ENCODE data around the gene CROT. TPM values are rescaled to one million over a fixed set of nuclear protein-coding genes. Genes with fewer than 3 reads are reported as not detected.

The CROT gene
- total and polyA plus RNA-seq, 2 experiments from 2014 or later: 8.9 to 14.0 TPM

DNA sequence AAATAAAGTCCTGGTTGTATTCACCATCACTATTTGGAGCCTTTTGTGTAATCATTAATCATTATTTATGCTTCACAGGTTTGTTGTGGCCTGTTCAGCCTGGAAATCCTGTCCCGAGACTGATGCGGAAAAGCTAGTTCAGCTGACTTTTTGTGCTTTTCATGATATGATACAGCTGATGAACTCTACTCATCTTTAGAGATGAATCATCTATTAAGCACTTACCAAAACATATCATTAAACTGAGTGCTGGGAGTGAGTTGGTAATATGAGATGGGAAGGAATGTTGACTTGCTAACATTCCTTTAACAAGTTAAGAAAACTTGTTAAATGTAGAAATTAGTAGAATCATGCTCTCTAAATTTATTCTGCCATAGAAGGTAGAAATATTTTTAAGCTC is 53.0 kb downstream of the CROT start:
- Mint-ChIP-seq H3K4me1 (no peaks in the 10 kb centered on the region; the same call in 2 of the 3 replicates), H3K9me3 (peaks cover 6% of the 10 kb centered on the region; the same call in 2 of the 3 replicates), H3K27me3 (ENCODE audit: insufficient read depth, low read depth, poor library complexity) (no peaks in the 10 kb centered on the region), H3K4me3 (no peak overlapping the region), H3K36me3 (ENCODE audit: low read depth) (peaks cover 12% of the 10 kb centered on the region), H3K27ac (no peak overlapping the region)
- Histone ChIP-seq H3K27me3 (ENCODE audit: insufficient read depth) (no peaks in the 10 kb centered on the region), H3K9me2 (ENCODE audit: insufficient read depth) (no peaks in the 10 kb centered on the region), H3K27ac (ENCODE audit: low read depth) (no peak overlapping the region), H3K4me1 (ENCODE audit: insufficient read depth) (no peaks in the 10 kb centered on the region), H3K36me3 (ENCODE audit: insufficient read depth) (no peaks in the 10 kb centered on the region), H3K4me3 (no peak overlapping the region), H3F3A (replicated peaks; ENCODE audit: low read depth) (no peaks in the 10 kb centered on the region), H3K79me2 (replicated peaks; ENCODE audit: insufficient read depth) (no peaks in the 10 kb centered on the region), H3K4me2 (no peak overlapping the region), H4K20me1 (replicated peaks; ENCODE audit: insufficient read depth) (no peaks in the 10 kb centered on the region), H2AFZ (no peak overlapping the region)
- TF ChIP-seq POLR2AphosphoS5 (IDR thresholded peaks at IDR 0.05; ENCODE audit: low read depth): no peak
- no peak for TF ChIP-seq JUNB (IDR thresholded peaks at IDR 0.05; ENCODE audit: unreplicated experiment)
- no peak for TF ChIP-seq ZNF114 (CRISPR knock-in tag; IDR thresholded peaks at IDR 0.05)
- TF ChIP-seq, protein P1, sequence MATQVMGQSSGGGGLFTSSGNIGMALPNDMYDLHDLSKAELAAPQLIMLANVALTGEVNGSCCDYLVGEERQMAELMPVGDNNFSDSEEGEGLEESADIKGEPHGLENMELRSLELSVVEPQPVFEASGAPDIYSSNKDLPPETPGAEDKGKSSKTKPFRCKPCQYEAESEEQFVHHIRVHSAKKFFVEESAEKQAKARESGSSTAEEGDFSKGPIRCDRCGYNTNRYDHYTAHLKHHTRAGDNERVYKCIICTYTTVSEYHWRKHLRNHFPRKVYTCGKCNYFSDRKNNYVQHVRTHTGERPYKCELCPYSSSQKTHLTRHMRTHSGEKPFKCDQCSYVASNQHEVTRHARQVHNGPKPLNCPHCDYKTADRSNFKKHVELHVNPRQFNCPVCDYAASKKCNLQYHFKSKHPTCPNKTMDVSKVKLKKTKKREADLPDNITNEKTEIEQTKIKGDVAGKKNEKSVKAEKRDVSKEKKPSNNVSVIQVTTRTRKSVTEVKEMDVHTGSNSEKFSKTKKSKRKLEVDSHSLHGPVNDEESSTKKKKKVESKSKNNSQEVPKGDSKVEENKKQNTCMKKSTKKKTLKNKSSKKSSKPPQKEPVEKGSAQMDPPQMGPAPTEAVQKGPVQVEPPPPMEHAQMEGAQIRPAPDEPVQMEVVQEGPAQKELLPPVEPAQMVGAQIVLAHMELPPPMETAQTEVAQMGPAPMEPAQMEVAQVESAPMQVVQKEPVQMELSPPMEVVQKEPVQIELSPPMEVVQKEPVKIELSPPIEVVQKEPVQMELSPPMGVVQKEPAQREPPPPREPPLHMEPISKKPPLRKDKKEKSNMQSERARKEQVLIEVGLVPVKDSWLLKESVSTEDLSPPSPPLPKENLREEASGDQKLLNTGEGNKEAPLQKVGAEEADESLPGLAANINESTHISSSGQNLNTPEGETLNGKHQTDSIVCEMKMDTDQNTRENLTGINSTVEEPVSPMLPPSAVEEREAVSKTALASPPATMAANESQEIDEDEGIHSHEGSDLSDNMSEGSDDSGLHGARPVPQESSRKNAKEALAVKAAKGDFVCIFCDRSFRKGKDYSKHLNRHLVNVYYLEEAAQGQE (IDR thresholded peaks at IDR 0.05; ENCODE audit: unreplicated experiment): no peak
- no peak for TF ChIP-seq STAT1 (IDR thresholded peaks at IDR 0.05; ENCODE audit: unreplicated experiment)
- no peak for TF ChIP-seq NANOG (IDR thresholded peaks at IDR 0.05; ENCODE audit: borderline replicate concordance)
- TF ChIP-seq EZH2phosphoT487 (IDR thresholded peaks at IDR 0.05; ENCODE audit: unreplicated experiment): no peak
- TF ChIP-seq, protein P2, sequence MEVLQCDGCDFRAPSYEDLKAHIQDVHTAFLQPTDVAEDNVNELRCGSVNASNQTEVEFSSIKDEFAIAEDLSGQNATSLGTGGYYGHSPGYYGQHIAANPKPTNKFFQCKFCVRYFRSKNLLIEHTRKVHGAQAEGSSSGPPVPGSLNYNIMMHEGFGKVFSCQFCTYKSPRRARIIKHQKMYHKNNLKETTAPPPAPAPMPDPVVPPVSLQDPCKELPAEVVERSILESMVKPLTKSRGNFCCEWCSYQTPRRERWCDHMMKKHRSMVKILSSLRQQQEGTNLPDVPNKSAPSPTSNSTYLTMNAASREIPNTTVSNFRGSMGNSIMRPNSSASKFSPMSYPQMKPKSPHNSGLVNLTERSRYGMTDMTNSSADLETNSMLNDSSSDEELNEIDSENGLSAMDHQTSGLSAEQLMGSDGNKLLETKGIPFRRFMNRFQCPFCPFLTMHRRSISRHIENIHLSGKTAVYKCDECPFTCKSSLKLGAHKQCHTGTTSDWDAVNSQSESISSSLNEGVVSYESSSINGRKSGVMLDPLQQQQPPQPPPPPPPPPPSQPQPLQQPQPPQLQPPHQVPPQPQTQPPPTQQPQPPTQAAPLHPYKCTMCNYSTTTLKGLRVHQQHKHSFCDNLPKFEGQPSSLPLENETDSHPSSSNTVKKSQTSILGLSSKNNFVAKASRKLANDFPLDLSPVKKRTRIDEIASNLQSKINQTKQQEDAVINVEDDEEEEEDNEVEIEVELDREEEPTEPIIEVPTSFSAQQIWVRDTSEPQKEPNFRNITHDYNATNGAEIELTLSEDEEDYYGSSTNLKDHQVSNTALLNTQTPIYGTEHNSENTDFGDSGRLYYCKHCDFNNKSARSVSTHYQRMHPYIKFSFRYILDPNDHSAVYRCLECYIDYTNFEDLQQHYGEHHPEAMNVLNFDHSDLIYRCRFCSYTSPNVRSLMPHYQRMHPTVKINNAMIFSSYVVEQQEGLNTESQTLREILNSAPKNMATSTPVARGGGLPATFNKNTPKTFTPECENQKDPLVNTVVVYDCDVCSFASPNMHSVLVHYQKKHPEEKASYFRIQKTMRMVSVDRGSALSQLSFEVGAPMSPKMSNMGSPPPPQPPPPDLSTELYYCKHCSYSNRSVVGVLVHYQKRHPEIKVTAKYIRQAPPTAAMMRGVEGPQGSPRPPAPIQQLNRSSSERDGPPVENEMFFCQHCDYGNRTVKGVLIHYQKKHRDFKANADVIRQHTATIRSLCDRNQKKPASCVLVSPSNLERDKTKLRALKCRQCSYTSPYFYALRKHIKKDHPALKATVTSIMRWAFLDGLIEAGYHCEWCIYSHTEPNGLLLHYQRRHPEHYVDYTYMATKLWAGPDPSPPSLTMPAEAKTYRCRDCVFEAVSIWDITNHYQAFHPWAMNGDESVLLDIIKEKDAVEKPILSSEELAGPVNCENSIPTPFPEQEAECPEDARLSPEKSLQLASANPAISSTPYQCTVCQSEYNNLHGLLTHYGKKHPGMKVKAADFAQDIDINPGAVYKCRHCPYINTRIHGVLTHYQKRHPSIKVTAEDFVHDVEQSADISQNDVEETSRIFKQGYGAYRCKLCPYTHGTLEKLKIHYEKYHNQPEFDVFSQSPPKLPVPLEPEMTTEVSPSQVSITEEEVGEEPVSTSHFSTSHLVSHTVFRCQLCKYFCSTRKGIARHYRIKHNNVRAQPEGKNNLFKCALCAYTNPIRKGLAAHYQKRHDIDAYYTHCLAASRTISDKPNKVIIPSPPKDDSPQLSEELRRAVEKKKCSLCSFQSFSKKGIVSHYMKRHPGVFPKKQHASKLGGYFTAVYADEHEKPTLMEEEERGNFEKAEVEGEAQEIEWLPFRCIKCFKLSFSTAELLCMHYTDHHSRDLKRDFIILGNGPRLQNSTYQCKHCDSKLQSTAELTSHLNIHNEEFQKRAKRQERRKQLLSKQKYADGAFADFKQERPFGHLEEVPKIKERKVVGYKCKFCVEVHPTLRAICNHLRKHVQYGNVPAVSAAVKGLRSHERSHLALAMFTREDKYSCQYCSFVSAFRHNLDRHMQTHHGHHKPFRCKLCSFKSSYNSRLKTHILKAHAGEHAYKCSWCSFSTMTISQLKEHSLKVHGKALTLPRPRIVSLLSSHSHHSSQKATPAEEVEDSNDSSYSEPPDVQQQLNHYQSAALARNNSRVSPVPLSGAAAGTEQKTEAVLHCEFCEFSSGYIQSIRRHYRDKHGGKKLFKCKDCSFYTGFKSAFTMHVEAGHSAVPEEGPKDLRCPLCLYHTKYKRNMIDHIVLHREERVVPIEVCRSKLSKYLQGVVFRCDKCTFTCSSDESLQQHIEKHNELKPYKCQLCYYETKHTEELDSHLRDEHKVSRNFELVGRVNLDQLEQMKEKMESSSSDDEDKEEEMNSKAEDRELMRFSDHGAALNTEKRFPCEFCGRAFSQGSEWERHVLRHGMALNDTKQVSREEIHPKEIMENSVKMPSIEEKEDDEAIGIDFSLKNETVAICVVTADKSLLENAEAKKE (CRISPR knock-in tag; IDR thresholded peaks at IDR 0.05): no peak
- TF ChIP-seq, protein P3, sequence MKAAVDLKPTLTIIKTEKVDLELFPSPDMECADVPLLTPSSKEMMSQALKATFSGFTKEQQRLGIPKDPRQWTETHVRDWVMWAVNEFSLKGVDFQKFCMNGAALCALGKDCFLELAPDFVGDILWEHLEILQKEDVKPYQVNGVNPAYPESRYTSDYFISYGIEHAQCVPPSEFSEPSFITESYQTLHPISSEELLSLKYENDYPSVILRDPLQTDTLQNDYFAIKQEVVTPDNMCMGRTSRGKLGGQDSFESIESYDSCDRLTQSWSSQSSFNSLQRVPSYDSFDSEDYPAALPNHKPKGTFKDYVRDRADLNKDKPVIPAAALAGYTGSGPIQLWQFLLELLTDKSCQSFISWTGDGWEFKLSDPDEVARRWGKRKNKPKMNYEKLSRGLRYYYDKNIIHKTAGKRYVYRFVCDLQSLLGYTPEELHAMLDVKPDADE (IDR thresholded peaks at IDR 0.05): no peak
- TF ChIP-seq CREB1 (CRISPR knock-in tag; IDR thresholded peaks at IDR 0.05; ENCODE audit: low read depth): no peak
- TF ChIP-seq ZNF331 (CRISPR knock-in tag; IDR thresholded peaks at IDR 0.05; ENCODE audit: low read depth): no peak
- TF ChIP-seq, protein P4, sequence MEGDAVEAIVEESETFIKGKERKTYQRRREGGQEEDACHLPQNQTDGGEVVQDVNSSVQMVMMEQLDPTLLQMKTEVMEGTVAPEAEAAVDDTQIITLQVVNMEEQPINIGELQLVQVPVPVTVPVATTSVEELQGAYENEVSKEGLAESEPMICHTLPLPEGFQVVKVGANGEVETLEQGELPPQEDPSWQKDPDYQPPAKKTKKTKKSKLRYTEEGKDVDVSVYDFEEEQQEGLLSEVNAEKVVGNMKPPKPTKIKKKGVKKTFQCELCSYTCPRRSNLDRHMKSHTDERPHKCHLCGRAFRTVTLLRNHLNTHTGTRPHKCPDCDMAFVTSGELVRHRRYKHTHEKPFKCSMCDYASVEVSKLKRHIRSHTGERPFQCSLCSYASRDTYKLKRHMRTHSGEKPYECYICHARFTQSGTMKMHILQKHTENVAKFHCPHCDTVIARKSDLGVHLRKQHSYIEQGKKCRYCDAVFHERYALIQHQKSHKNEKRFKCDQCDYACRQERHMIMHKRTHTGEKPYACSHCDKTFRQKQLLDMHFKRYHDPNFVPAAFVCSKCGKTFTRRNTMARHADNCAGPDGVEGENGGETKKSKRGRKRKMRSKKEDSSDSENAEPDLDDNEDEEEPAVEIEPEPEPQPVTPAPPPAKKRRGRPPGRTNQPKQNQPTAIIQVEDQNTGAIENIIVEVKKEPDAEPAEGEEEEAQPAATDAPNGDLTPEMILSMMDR (conservative IDR thresholded peaks at IDR 0.05; ENCODE audit: low read depth in 2 of 2): no peak
- TF ChIP-seq EZH2 (IDR thresholded peaks at IDR 0.05; ENCODE audit: low read depth, unreplicated experiment): no peak
- DNase-seq (ENCODE audit: low spot score): no peak
- no peak for ATAC-seq

Data from GM23338 (cell line).